Measurements from ENCODE around the gene CARM1. TPM values are rescaled to one million over a fixed set of nuclear protein-coding genes. Genes with fewer than 3 reads are reported as not detected.

Gene CARM1
- total and polyA plus RNA-seq, 2 donors from 2014 or later: 21.9 to 41.2 TPM

DNA sequence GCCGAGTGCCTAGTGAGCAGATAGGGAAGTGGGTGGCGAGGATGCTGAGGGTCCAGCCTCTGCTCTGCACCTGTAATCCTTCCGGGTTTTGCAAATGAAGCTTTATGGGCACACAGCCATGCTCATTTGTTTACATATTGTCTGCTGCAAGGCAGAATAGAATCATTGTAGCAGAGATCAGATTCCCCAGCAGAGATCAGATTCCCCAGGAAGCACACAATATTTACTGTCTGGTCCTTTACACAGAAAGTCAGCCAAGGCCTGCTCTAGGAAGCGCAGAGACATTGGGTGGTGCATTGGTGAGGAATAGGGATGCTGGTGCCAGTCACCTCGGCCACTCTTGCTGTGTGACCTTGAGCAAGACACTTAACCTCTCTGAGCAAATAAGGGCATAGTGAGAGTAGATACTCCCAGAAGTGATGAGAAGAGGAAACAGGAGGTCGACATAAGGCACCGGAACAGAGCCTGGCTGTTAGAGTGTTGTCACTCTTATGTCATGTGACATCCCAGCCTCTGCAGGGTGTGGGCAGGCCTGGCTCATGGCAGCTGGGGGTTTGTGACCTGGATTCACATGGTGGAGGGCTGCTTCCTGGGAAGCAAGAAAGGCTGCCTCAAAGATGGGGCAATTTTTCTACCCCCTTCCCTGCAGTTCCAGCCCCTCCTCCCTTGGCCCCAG lies 25.6 kb downstream of the CARM1 start:
- Histone ChIP-seq H3K27me3 (ENCODE audit: control insufficient read depth, insufficient read depth, low read length) (no peaks in the 10 kb centered on the region), H3K9me3 (ENCODE audit: control insufficient read depth in 2 of 3, insufficient read depth in 1 of 3, low read length in 3 of 3) (no peaks in the 10 kb centered on the region), H3K4me3 (ENCODE audit: low read length in 3 of 3) (no peak overlapping the region), H3K9ac (ENCODE audit: low read length in 3 of 3) (no peak overlapping the region), H3K27ac (ENCODE audit: low read depth in 2 of 2, low read length in 2 of 2) (no peak overlapping the region), H3K4me1 (ENCODE audit: control insufficient read depth in 2 of 3, insufficient read depth in 2 of 3, low read depth in 1 of 3, low read length in 3 of 3) (peaks cover 0 to 25% (median 0%) of the 10 kb centered on the region in 3 donors), H3K36me3 (ENCODE audit: control insufficient read depth in 2 of 3, insufficient read depth in 3 of 3, low read length in 3 of 3) (no peaks in the 10 kb centered on the region)
- DNase-seq (peak in 2 of 5 donors; percentile 36 to 56), FAIRE-seq (no peak)
- TF ChIP-seq, protein P1, sequence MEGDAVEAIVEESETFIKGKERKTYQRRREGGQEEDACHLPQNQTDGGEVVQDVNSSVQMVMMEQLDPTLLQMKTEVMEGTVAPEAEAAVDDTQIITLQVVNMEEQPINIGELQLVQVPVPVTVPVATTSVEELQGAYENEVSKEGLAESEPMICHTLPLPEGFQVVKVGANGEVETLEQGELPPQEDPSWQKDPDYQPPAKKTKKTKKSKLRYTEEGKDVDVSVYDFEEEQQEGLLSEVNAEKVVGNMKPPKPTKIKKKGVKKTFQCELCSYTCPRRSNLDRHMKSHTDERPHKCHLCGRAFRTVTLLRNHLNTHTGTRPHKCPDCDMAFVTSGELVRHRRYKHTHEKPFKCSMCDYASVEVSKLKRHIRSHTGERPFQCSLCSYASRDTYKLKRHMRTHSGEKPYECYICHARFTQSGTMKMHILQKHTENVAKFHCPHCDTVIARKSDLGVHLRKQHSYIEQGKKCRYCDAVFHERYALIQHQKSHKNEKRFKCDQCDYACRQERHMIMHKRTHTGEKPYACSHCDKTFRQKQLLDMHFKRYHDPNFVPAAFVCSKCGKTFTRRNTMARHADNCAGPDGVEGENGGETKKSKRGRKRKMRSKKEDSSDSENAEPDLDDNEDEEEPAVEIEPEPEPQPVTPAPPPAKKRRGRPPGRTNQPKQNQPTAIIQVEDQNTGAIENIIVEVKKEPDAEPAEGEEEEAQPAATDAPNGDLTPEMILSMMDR (IDR thresholded peaks at IDR 0.05; ENCODE audit: borderline replicate concordance, extremely low read depth, insufficient read depth): no peak
- intact Hi-C loops (cut with DNase I): no loop called here

DNA sequence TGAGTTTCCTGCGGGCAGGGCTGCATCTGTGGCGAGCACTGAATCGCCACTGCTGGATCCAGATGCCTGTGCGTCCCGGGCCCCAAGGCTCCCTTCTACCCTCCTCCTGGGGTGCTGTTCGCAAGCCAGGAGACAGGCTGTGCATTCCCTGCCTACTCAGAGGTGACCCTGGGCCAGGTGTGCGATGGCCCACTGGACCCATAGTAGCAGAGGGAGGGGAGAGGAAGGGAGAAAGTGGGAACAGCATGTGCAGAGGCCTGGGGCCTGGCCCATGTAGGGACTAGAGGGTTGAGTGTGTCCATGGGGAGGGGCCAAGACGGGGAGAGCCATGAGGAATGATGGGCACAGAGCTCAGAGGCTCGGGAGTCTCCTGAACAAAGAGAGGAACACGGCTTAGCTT lies 27.3 kb downstream of the CARM1 start:
- H3K36me3 ChIP-seq (ENCODE audit: control insufficient read depth in 2 of 3, insufficient read depth in 3 of 3, low read length in 3 of 3): no peaks in the 10 kb centered on the region
- H3K4me1 ChIP-seq (ENCODE audit: control insufficient read depth in 2 of 3, insufficient read depth in 2 of 3, low read depth in 1 of 3, low read length in 3 of 3): peaks cover 0 to 23% (median 0%) of the 10 kb centered on the region in 3 donors
- H3K4me3 ChIP-seq (ENCODE audit: low read length in 3 of 3): no peak overlapping the region
- no peaks in the 10 kb centered on the region for H3K9me3 ChIP-seq (ENCODE audit: control insufficient read depth in 2 of 3, insufficient read depth in 1 of 3, low read length in 3 of 3)
- TF ChIP-seq, protein P1 (IDR thresholded peaks at IDR 0.05; ENCODE audit: borderline replicate concordance, extremely low read depth, insufficient read depth): no peak
- H3K27ac ChIP-seq (ENCODE audit: low read depth in 2 of 2, low read length in 2 of 2): no peak overlapping the region
- FAIRE-seq: no peak
- H3K27me3 ChIP-seq (ENCODE audit: control insufficient read depth, insufficient read depth, low read length): no peaks in the 10 kb centered on the region
- no peak for DNase-seq
- intact Hi-C loops (cut with DNase I): no loop called here
- no peak overlapping the region for H3K9ac ChIP-seq (ENCODE audit: low read length in 3 of 3)

DNA sequence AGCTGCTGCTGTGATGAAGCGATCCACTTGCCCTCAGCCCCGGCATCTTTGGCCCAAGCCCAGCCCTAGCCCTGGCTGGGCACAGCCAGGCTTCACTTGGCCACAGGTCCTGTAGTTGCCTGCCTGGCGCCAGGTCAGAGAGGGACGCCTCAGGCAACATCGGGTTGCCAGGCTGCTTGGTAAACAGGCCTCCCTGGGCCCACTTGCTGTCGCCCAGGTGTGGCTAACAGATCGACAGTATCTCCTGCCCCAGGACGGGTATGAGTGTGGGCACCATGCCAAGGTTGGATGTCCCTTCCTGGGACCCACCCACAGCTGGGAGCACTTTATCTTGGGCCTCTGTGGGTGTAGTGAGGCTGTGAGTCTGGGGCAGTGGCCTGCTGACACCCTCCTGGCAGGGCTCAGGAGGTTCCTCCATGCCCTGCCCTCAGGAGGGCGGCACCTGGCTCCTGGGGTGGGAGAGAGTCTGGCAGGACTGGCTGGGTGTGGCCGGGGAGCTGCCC lies 27.8 kb downstream of the CARM1 start:
- intact Hi-C loops (cut with DNase I): no loop called here
- H3K36me3 ChIP-seq (ENCODE audit: control insufficient read depth in 2 of 3, insufficient read depth in 3 of 3, low read length in 3 of 3): no peaks in the 10 kb centered on the region
- no peaks in the 10 kb centered on the region for H3K9me3 ChIP-seq (ENCODE audit: control insufficient read depth in 2 of 3, insufficient read depth in 1 of 3, low read length in 3 of 3)
- H3K27me3 ChIP-seq (ENCODE audit: control insufficient read depth, insufficient read depth, low read length): no peaks in the 10 kb centered on the region
- TF ChIP-seq, protein P1 (IDR thresholded peaks at IDR 0.05; ENCODE audit: borderline replicate concordance, extremely low read depth, insufficient read depth): no peak
- DNase-seq: peak in 1 of 5 donors; percentile 90
- peak overlapping the region in 1 of 3 donors; percentile 19 for H3K9ac ChIP-seq (ENCODE audit: low read length in 3 of 3)
- H3K27ac ChIP-seq (ENCODE audit: low read depth in 2 of 2, low read length in 2 of 2): no peak overlapping the region
- no peak for FAIRE-seq
- no peak overlapping the region for H3K4me3 ChIP-seq (ENCODE audit: low read length in 3 of 3)
- H3K4me1 ChIP-seq (ENCODE audit: control insufficient read depth in 2 of 3, insufficient read depth in 2 of 3, low read depth in 1 of 3, low read length in 3 of 3): peaks cover 0 to 21% (median 0%) of the 10 kb centered on the region in 3 donors
